ACC112 (cell line): Measurements from ENCODE around the gene SYNM.

ENCODE experiments used
- H2AFZ ChIP-seq: fragments of 200-600 bp; sonication (generic); one replicate; pipeline ENCODE4 v1.6.0; 2017; ENCODE audit warnings: antibody characterized with exemption, low read length; ENCODE audit not compliant: unreplicated experiment
- H3K27ac ChIP-seq: fragments of 200-600 bp; sonication (generic); 2 replicates; pipeline ENCODE4 v1.5.1; 2014; ENCODE audit warnings: low read depth, mild to moderate bottlenecking, antibody characterized with exemption, low read length, moderate library complexity
- H3K27me3 ChIP-seq: fragments of 200-600 bp; sonication (generic); 2 replicates; pipeline ENCODE4 v1.6.1; 2014; ENCODE audit warnings: mild to moderate bottlenecking, antibody characterized with exemption, low read length, moderate library complexity, mixed read lengths; ENCODE audit not compliant: insufficient read depth
- H3K36me3 ChIP-seq: fragments of 200-600 bp; sonication (generic); 2 replicates; pipeline ENCODE4 v1.6.1; 2016; ENCODE audit warnings: mild to moderate bottlenecking, antibody characterized with exemption, low read length, moderate library complexity, mixed read lengths; ENCODE audit not compliant: insufficient read depth
- H3K4me1 ChIP-seq: fragments of 200-600 bp; sonication (generic); one replicate; pipeline ENCODE4 v1.6.1; 2016; ENCODE audit warnings: low read length, mixed read lengths; ENCODE audit not compliant: insufficient read depth, unreplicated experiment, control insufficient read depth
- H3K4me3 ChIP-seq: fragments of 200-600 bp; sonication (generic); 2 replicates; pipeline ENCODE4 v1.5.1; 2014; ENCODE audit warnings: mild to moderate bottlenecking, low read depth, low read length
- H3K79me2 ChIP-seq: fragments of 200-600 bp; sonication (generic); one replicate; pipeline ENCODE4 v1.6.0; 2016; ENCODE audit warnings: low read length; ENCODE audit not compliant: control insufficient read depth, unreplicated experiment, insufficient read depth

The SYNM gene

DNA sequence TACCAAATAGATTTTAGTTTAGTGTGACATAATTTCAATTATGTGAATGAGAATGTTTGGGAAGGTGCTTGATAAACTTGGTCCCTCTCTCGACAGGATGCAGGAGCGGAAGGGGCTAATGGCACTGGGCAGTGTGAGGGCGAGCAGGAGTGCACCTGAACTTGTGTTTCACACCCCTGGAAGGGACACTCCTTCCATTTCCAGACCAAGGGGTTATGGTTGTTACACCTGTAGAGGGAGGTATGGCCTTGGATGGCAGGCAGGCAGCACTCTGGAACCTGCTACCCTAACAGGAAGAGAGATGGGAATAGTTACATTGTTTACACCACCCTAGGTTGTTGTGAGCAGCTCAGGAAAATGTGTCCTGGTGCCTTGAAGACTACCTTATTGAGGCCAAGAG lies 22.1 kb downstream of the SYNM start:
- H3K27me3 ChIP-seq: no peaks in the 10 kb centered on the region
- no peak overlapping the region for H3K4me3 ChIP-seq
- H3K4me1 ChIP-seq: peaks cover 18% of the 10 kb centered on the region

DNA sequence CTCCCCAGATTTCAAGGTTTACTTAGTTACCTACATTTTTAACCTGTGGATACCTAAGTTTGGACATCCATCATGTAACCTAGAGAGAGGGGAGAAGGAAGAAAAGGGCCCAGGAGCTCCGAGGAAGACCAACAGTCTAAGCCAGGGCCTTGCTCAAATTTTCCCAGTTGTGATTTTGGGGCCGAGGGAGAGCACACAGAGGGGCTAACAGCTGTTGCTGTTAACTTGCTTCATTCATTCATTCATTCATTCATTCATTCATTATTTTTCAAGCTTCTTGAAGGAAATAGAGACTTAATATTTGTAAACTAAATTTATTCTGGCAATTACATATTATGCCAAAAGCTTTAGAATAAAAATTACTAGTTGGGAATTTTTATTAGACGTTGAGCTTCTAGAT lies 22.9 kb downstream of the SYNM start:
- H3K79me2 ChIP-seq: no peaks in the 10 kb centered on the region
- no peak overlapping the region for H2AFZ ChIP-seq

More for the DNA sequence above, 22.1 kb downstream of the SYNM start:
- Histone ChIP-seq H3K27ac (no peak overlapping the region), H2AFZ (no peak overlapping the region), H3K79me2 (no peaks in the 10 kb centered on the region), H3K36me3 (peaks cover 5% of the 10 kb centered on the region; the same call in 1 of the 2 replicates)

DNA sequence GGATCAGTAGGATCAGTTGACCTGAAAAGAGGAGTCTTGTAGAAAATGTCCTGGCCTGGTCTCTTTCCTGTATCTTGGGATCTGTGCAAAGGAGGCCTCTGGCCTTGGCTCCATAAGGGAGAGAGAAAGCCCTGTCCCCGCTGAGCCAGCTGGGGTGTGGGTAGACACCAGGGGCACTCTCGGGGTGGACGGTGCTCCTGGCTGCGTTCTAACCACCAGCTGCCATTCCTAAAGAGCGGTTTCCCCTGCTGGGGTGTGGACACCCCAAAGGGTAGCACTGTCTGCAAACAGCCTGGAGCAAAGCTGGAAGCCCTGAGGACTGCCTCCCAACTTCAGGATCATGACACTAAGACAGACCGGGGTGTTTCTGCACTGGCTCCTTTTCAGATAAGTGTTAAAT lies 23.5 kb downstream of the SYNM start:
- no peaks in the 10 kb centered on the region for H3K79me2 ChIP-seq
- H2AFZ ChIP-seq: no peak overlapping the region
- H3K36me3 ChIP-seq: peaks cover 5% of the 10 kb centered on the region; the same call in 1 of the 2 replicates
- peaks cover 12% of the 10 kb centered on the region for H3K4me1 ChIP-seq
- H3K4me3 ChIP-seq: no peak overlapping the region
- no peaks in the 10 kb centered on the region for H3K27me3 ChIP-seq
- no peak overlapping the region for H3K27ac ChIP-seq

More for the DNA sequence above, 22.9 kb downstream of the SYNM start:
- peaks cover 18% of the 10 kb centered on the region for H3K4me1 ChIP-seq
- no peak overlapping the region for H3K27ac ChIP-seq
- H3K36me3 ChIP-seq: peaks cover 5% of the 10 kb centered on the region; the same call in 1 of the 2 replicates
- no peak overlapping the region for H3K4me3 ChIP-seq
- H3K27me3 ChIP-seq: no peaks in the 10 kb centered on the region

DNA sequence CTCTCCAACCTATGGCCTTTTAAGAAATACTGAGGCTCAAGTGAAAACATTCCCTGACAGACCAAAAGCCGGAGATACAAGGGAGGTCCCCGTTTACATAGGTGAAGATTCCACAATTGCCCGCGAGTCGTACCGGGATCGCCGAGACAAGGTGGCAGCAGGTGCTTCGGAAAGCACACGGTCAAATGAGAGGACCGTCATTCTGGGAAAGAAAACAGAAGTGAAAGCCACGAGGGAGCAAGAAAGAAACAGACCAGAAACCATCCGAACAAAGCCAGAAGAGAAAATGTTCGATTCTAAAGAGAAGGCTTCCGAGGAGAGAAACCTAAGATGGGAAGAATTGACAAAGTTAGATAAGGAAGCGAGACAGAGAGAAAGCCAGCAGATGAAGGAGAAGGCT lies 24.8 kb downstream of the SYNM start:
- Histone ChIP-seq H3K27me3 (no peaks in the 10 kb centered on the region), H2AFZ (no peak overlapping the region), H3K79me2 (no peaks in the 10 kb centered on the region), H3K4me1 (peaks cover 4% of the 10 kb centered on the region), H3K36me3 (peaks cover 5% of the 10 kb centered on the region; the same call in 1 of the 2 replicates), H3K4me3 (no peak overlapping the region), H3K27ac (no peak overlapping the region)

DNA sequence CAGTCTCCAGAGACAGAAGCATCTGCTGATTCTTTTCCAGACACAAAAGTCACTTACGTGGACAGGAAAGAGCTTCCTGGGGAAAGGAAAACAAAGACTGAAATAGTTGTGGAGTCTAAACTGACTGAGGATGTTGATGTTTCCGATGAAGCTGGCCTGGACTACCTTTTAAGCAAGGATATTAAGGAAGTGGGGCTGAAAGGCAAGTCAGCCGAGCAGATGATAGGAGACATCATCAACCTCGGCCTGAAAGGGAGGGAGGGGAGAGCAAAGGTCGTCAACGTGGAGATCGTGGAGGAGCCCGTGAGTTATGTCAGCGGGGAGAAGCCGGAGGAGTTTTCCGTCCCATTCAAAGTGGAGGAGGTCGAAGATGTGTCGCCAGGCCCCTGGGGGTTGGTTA lies 25.4 kb downstream of the SYNM start:
- H3K27ac ChIP-seq: no peak overlapping the region
- no peak overlapping the region for H3K4me3 ChIP-seq
- peaks cover 5% of the 10 kb centered on the region; the same call in 1 of the 2 replicates for H3K36me3 ChIP-seq
- H2AFZ ChIP-seq: no peak overlapping the region
- H3K27me3 ChIP-seq: no peaks in the 10 kb centered on the region
- no peaks in the 10 kb centered on the region for H3K79me2 ChIP-seq
- peaks cover 3% of the 10 kb centered on the region for H3K4me1 ChIP-seq

- Histone ChIP-seq H3K4me3 (no peak overlapping the region), H3K27ac (no peak overlapping the region), H3K79me2 (no peaks in the 10 kb centered on the region), H3K4me1 (peaks cover 9% of the 10 kb centered on the region), H3K27me3 (no peaks in the 10 kb centered on the region), H2AFZ (no peak overlapping the region), H3K36me3 (peaks cover 5% of the 10 kb centered on the region; the same call in 1 of the 2 replicates)
Measured at GRCh38 chr15:99130765-99131440, 26.0 kb downstream of the SYNM start.

DNA sequence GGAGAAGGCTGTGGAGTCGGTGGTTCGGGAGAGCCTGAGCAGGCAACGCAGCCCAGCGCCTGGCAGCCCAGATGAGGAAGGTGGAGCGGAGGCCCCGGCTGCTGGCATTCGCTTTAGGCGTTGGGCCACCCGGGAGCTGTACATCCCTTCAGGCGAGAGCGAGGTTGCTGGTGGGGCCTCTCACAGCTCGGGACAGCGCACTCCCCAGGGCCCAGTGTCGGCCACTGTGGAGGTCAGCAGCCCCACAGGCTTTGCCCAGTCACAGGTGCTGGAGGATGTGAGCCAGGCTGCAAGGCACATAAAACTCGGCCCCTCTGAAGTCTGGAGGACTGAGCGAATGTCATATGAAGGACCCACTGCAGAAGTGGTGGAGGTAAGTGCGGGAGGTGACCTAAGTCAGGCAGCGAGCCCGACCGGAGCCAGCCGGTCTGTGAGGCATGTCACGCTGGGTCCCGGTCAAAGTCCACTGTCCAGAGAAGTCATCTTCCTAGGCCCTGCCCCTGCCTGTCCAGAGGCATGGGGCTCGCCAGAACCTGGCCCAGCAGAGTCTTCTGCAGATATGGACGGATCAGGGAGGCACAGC lies 26.7 kb downstream of the SYNM start:
- H3K36me3 ChIP-seq: peaks cover 5% of the 10 kb centered on the region; the same call in 1 of the 2 replicates
- no peaks in the 10 kb centered on the region for H3K27me3 ChIP-seq
- H3K27ac ChIP-seq: no peak overlapping the region
- no peak overlapping the region for H2AFZ ChIP-seq
- H3K4me3 ChIP-seq: no peak overlapping the region
- peaks cover 9% of the 10 kb centered on the region for H3K4me1 ChIP-seq
- H3K79me2 ChIP-seq: no peaks in the 10 kb centered on the region

DNA sequence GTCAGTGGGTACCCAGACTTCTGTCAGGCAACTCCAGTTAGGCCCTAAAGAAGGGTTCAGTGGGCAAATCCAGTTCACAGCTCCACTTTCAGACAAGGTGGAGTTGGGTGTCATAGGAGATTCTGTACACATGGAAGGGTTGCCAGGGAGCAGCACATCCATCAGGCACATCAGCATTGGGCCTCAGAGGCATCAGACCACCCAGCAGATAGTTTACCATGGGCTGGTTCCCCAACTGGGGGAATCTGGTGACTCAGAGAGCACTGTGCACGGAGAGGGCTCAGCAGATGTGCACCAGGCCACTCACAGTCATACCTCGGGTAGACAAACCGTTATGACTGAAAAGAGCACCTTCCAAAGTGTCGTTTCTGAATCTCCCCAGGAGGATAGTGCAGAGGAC lies 27.2 kb downstream of the SYNM start:
- Histone ChIP-seq H3K4me3 (no peak overlapping the region), H3K27ac (no peak overlapping the region), H3K79me2 (no peaks in the 10 kb centered on the region), H3K4me1 (peaks cover 9% of the 10 kb centered on the region), H3K27me3 (no peaks in the 10 kb centered on the region), H3K36me3 (peaks cover 5% of the 10 kb centered on the region; the same call in 1 of the 2 replicates), H2AFZ (no peak overlapping the region)

DNA sequence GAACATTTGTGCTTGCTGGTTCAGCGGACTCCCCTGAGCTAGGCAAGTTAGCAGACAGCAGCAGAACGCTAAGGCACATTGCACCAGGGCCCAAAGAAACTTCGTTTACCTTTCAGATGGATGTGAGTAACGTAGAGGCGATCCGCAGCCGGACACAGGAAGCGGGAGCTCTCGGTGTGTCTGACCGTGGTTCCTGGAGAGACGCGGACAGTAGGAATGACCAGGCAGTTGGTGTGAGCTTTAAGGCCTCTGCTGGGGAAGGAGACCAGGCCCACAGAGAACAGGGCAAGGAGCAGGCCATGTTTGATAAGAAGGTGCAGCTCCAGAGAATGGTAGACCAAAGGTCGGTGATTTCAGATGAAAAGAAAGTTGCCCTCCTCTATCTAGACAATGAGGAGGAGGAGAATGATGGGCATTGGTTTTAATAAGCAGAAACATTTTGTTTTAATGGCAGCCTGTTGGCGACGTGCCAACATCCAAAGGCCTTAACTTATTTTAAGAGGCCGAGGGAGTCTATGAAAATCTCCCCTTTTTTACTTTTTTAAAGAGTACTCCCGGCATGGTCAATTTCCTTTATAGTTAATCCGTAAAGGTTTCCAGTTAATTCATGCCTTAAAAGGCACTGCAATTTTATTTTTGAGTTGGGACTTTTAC lies 27.9 kb downstream of the SYNM start:
- Histone ChIP-seq H3K36me3 (peaks cover 5% of the 10 kb centered on the region; the same call in 1 of the 2 replicates), H3K4me3 (no peak overlapping the region), H2AFZ (no peak overlapping the region), H3K4me1 (peaks cover 9% of the 10 kb centered on the region), H3K27me3 (no peaks in the 10 kb centered on the region), H3K27ac (no peak overlapping the region), H3K79me2 (no peaks in the 10 kb centered on the region)

- Histone ChIP-seq H3K79me2 (no peaks in the 10 kb centered on the region), H3K4me3 (no peak overlapping the region), H2AFZ (no peak overlapping the region), H3K27ac (no peak overlapping the region), H3K4me1 (peaks cover 9% of the 10 kb centered on the region), H3K36me3 (peaks cover 4% of the 10 kb centered on the region; the same call in 1 of the 2 replicates), H3K27me3 (no peaks in the 10 kb centered on the region)
Measured at GRCh38 chr15:99134317-99134821, 29.5 kb downstream of the SYNM start.
